ENCODE measurements around the gene NATD1.

DNA sequence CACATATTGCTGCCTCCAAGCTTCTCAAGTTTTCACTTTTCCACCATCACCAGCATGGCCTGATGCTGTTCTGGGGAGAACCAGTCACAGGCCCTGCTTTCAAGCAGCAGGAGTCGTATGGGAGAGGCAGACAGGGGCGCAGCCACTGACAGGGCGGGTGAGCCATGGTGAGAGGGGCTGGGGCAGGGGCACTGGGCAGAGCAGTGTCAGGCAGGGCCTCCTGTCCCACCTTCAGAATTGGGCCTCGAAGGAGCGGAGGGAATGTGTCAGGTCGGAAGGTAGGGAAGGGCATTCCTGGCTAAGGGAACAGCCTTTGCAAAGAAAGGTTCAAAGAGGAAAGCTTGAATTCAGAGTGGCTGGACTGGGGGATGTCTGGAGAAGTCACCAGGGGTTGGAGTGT, 26.4 kb upstream of the NATD1 start:
- TF ChIP-seq, protein P1, sequence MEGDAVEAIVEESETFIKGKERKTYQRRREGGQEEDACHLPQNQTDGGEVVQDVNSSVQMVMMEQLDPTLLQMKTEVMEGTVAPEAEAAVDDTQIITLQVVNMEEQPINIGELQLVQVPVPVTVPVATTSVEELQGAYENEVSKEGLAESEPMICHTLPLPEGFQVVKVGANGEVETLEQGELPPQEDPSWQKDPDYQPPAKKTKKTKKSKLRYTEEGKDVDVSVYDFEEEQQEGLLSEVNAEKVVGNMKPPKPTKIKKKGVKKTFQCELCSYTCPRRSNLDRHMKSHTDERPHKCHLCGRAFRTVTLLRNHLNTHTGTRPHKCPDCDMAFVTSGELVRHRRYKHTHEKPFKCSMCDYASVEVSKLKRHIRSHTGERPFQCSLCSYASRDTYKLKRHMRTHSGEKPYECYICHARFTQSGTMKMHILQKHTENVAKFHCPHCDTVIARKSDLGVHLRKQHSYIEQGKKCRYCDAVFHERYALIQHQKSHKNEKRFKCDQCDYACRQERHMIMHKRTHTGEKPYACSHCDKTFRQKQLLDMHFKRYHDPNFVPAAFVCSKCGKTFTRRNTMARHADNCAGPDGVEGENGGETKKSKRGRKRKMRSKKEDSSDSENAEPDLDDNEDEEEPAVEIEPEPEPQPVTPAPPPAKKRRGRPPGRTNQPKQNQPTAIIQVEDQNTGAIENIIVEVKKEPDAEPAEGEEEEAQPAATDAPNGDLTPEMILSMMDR (IDR thresholded peaks at IDR 0.05), result no peak
- no peak for TF ChIP-seq POLR2AphosphoS5 (IDR thresholded peaks at IDR 0.05; ENCODE audit: insufficient read depth in 1 of 2, low read depth in 1 of 2)
